Fibroblast of the aortic adventitia (primary cell): ENCODE data around the gene NTSR1. TPM values are rescaled to one million over a fixed set of nuclear protein-coding genes. Genes with fewer than 3 reads are reported as not detected.

ENCODE experiments used
- DNase-seq: peaks from one replicate; pipeline ENCODE4 v3.0.0-alpha.2; 2010; ENCODE audit warnings: low read depth
- H3K4me3 ChIP-seq: 2 replicates; pipeline ENCODE4 v1.5.1; 2011; ENCODE audit warnings: low read depth, mild to moderate bottlenecking, control low read depth, low read length, moderate library complexity
- total RNA-seq: library from RNA; depleted of rRNA; stranded (reverse); fragments of >200 nt; gene quantifications from 2 replicates; pipeline ENCODE4 v1.2.3, GENCODE V29; 2012; ENCODE audit warnings: low replicate concordance
- TF ChIP-seq, protein P1 (sequence below): IDR thresholded peaks from 2 replicates; pipeline ENCODE4 v1.5.1; 2011; ENCODE audit warnings: mild to moderate bottlenecking, low read length, control low read depth, inconsistent platforms; ENCODE audit not compliant: insufficient read depth

Gene NTSR1
- total RNA-seq, 1 donor: 8.0 TPM

DNA sequence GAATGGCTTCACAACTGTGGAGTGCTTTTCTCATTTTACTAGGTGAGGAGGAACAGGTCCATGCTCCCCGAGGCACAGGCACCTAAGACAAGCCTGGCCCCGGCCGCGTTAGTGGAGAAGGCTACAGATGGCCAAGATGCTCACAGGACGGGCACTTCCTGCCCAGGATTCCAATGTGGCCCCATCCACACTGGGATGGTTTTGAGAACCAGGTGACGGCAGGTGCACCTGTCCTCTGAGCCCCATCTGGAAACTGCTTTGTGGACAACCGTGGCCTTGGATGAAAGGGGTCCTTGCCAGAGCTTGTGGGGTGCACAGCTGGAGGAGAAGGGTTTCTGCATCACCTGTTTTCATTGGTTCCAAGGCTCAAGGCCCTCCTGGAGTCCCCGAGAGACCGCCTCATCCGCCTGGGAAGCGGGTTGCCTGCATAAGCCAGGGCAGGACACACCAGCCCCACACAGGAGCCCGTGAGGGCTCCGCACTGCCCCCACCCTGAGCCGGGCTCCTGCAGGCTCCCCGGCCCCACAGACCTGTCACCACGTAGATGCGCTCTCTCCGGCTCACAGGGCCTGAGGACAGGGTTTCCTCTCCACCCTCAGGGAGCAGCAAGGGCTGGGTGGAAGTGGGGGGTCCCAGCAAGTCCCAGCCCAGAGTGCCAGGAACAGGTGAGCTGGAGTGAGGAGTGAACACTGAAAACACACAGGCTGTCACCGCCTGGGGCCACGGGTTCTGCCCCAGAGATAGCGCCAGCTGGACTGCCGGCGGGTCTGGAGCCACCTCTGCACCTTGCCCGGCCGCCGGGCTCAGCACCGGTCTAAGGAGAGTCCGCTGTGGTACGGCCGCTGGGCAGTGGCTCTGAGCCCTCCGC, 18.3 kb downstream of the NTSR1 start:
- H3K4me3 ChIP-seq: no peak overlapping the region
- TF ChIP-seq, protein P1, sequence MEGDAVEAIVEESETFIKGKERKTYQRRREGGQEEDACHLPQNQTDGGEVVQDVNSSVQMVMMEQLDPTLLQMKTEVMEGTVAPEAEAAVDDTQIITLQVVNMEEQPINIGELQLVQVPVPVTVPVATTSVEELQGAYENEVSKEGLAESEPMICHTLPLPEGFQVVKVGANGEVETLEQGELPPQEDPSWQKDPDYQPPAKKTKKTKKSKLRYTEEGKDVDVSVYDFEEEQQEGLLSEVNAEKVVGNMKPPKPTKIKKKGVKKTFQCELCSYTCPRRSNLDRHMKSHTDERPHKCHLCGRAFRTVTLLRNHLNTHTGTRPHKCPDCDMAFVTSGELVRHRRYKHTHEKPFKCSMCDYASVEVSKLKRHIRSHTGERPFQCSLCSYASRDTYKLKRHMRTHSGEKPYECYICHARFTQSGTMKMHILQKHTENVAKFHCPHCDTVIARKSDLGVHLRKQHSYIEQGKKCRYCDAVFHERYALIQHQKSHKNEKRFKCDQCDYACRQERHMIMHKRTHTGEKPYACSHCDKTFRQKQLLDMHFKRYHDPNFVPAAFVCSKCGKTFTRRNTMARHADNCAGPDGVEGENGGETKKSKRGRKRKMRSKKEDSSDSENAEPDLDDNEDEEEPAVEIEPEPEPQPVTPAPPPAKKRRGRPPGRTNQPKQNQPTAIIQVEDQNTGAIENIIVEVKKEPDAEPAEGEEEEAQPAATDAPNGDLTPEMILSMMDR: no peak
- no peak for DNase-seq

DNA sequence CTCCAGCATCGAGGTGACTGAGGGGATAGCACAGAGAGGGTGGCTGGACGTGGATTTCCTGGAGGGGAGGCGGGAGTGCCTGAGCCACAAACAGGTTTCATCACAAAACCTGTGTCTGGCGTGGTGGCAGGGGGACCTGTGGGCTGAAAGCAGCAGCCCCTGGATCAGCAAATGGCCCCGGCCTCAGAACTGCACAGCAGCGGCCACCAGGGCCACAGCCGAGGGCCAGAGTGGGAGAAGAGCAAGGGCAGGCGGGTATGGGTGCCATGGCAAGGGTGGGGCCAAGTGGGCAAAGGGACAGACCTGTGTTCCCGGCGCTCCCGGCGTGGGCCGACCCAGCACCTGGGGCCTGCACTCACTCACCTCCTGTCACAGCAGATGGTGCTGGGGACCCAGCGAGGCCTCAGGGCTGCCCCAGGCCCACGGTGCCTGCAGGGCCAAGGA, 19.0 kb downstream of the NTSR1 start:
- DNase-seq: no peak
- TF ChIP-seq, protein P1: no peak
- H3K4me3 ChIP-seq: no peak overlapping the region

DNA sequence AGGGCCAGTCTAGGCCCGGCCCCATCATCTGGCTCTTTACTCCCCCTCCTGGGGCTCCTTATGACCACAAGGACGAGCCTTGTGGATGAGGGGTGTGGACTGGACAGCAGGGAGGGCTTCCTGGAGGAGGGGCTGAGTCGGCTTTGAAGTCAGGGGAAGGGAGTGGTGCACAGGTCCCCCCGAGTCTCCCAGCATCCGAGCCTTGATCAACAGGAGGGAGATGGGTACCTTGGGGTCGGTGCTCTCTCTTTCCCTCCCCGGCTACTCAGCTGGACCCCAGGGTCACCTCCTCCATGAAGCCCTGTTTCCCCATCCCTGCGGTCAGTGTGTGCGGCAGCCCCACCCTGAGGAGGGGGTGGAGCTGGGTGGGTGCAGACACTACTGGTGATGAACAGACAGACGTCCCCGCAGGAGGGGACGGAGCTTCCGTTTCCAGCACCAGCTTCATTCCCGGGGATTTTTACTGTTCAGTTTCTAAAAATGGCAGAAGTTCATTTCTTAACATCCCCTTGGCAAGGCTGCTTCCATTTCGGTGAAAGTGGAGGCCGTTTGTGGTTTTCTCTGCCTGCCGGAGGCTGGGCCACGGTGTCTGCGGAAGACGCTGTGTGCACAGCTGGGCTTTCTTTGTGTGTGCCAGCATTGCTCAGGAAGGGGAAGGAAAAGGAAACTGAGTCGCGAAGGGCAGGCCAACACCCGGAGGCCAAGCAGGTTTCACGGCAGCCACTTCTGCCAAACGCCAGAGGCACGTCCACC, 19.6 kb downstream of the NTSR1 start:
- TF ChIP-seq, protein P1: no peak

DNA sequence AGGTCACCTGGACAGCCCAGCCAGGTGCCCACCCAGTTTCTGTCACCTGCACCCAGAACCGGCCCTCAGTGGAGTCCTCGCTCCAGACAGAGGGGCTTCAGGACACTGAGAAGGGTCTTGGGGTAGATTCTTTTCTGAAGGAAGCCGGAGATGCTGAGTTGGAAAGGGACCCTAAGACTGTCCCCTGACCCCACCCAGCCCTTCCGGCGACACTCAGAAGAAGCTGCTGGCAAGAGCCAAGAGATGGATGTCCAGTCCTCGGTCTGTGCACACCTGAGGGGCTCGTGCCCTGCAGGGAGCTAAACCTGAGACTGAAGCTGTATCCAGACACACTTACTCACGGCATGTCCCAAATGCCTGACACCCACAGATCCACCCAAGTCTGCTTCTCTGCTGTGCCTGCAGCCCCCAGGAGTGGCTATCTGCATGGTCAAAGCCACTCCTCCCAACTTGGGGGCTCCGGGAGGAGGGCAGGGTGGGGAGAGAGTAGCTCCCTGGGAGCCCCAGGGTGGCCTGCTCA, 20.2 kb downstream of the NTSR1 start:
- no peak overlapping the region for H3K4me3 ChIP-seq
- no peak for DNase-seq
- TF ChIP-seq, protein P1: no peak

More for the DNA sequence above, 19.6 kb downstream of the NTSR1 start:
- DNase-seq: no peak
- no peak overlapping the region for H3K4me3 ChIP-seq

DNA sequence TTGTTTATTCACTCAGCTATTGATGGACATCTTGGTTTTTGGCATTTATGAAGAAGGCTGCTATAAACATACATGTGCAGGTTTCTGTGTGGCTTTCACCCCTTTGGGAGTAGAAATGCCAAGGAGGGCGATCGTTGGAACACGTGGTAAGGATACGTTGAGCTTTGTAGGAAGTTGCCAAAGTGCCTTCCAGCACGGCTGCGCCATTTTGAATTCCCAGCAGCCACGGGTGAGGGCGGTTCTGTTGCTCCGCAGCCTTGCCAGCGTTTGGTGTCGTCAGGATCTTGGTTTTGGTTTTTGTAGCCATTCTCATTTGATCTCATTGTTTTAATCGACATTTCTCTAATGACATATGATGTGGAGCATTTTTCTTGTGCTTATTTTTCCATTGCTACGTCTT, 21.8 kb downstream of the NTSR1 start:
- no peak for DNase-seq
- H3K4me3 ChIP-seq: no peak overlapping the region
- TF ChIP-seq, protein P1: no peak

DNA sequence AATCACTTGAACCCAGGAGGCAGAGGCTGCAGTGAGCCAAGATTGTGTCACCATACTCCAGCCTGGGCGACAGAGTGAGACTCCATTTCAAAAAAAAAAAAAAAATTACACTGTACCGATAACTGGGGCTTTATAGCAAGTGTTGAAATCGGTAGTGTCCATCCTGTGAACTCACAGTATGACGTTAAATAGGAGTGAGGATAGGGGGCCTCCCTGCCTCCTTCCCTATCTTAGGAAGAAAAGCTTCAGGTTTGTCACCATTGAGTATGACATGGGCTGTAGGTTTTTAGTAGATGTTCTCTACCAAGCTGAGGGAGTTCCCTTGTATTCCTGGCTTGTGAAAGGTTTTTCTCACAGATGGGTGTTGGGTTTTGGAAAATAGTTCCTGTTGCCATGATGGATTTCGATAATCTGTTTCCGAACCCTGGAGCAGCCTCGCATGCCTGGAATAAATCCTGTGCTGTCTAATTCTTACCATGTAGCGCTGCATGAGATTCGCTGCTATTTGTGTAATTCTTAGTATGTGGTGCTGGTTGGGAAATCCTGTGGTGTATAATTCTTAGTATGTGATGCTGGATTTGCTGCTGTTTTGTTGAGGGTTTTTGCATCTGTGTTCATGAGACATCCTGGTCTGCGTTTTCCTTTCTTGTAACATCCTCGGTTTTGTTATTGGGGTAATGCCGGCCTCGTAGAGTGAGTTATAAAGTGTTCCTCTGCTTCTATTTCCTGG, 23.6 kb downstream of the NTSR1 start:
- DNase-seq: no peak
- H3K4me3 ChIP-seq: no peak overlapping the region
- TF ChIP-seq, protein P1: no peak
